Eye (tissue), 1 donor: ENCODE results near the gene SUSD2.
A peak's percentile ranks its signal among the peaks of the same experiment; 100 is the strongest.
"Not testable (repeated sequence)": the region's sequence is repeated elsewhere in the genome, so short reads cannot be mapped to it uniquely, and the experiment has no call there.

ENCODE experiments used
- DNase-seq: peaks from one replicate; pipeline ENCODE4 v3.0.0-alpha.2; 2015

SUSD2 gene

GRCh38 chr22:24177045-24177444 is 4.2 kb upstream of the SUSD2 start:
- DNase-seq = no peak

DNA sequence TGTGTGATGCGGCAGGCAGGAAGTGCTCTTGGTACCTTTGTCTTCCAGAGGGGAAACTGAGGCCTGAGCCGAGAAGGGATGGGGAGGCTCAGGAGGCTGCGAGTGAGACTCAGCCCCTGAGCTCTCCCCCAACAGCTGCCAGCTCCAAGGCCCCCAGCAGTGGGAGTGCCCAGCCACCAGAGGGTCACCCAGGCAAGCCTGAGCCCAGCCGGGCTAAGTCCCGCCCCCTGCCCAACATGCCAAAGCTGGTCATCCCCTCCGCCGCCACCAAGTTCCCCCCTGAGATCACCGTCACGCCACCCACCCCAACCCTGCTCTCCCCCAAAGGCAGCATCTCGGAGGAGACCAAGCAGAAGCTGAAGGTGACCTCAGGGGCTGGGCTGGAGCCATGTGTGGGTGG is 3.8 kb upstream of the SUSD2 start:
- DNase-seq = no peak

- no peak for DNase-seq
Observed at GRCh38 chr22:24178021-24178431, 3.3 kb upstream of the SUSD2 start.

- no peak for DNase-seq
Observed at GRCh38 chr22:24178502-24179440, 2.5 kb upstream of the SUSD2 start.

- DNase-seq = no peak
Observed at GRCh38 chr22:24179478-24180210, 1.6 kb upstream of the SUSD2 start.

DNA sequence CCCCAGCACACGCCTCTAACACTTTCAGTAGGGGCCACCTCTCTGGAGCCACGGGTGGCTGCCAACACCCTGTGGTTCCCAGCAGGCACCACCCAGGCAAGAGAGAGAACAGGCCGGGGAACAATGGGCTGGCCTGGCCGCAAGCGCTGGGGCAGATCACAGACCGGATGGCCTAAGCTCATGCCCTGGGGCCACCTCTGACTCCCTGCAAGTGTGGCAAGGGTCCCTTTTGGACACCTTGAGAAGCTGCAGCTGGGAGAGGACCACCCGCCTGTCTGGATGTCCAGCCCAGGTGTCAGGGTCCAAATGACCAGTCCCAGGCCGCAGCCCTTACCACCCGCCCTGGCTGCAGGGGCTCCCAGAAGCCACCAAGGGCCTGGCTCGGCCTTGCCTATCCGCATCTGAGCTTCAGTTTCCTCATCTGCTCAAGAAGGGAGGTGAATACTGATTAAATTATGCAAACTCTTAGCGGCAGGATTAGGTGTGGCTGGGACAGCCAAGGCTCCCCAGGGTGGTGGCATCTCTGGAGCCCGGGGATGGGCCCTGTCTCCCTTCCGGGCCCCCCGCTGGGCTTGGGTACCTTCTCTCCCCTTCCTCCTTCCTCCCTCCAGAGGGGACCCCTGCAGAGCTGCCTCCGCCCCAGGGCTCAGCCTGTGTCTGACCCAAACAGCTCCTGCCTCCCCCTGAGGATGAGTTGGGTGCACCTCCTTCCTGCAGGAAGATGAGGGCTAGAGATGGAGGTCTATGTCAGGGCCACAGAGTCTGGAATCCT is 785 bp upstream of the SUSD2 start:
- DNase-seq = no peak

DNA sequence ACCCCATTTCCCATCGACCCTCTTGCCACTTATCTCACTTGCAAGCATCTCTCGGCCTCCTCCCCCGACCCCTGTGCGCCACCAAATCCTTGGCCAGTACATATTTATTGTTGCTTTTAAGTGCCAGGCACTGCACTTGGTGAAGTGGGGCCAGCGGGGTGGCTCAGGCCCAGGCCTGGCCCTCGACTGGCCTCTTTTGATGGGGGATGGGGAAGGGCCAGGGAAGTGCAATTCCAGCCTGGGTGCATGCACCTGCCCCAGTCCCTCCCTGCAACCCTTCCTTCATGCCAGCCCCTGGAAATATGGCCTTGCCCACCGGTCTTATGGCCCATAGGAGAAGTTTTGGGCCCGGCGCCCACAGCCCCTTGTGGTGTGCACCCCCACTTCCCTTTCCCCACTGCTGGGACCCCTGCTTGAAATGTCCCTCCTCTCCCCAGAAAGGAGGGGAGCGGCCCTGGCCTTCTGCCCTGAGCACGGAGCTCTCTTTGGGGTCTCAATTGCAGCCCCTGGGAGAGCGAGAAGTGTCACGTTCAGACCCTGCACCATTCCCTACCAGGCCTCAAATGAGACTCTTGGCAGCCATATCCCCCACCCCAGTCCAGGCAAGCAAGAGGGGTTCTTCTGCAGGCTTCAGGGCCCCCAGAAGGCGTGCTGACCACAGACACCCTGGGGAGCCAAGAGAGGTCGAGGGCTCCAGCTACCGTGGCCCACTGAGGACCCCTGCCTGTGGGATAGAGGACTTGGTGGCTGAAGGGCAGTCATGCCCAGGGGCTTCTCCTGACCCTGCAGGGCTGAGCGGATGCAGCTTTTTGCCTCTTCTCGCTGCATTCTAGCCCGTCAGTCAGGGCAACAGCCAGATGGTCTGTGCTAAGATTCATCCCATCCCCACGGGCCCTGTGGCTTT is 961 bp downstream of the SUSD2 start:
- peak; percentile 54 for DNase-seq

GRCh38 chr22:24182900-24183246 is 1.6 kb downstream of the SUSD2 start:
- DNase-seq = not testable (repeated sequence)

- DNase-seq = no peak
Observed at GRCh38 chr22:24183321-24184031, 2.2 kb downstream of the SUSD2 start.

GRCh38 chr22:24184057-24184798 is 2.9 kb downstream of the SUSD2 start:
- DNase-seq = no peak

DNA sequence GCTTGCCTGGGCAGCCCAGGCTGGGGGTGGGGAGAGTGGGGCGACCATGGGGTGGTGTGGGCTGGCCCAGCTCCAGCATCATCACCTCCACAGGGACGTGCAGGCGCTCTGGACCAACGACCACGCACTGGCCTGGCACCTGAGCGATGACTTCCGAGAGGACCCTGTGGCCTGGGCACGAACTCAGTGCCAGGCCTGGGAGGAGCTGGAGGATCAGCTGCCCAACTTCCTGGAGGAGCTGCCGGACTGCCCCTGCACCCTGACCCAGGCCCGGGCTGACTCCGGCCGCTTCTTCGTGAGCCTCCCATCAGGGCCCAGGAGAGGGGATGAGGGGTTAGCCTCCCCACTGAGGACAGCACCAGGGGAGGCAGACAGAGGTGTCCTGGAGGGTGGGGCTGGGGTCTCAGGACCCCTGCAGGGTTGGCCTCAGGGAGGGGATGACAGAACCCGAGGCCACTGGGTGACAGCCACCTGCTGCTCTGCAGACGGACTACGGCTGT is 3.8 kb downstream of the SUSD2 start:
- DNase-seq = no peak

GRCh38 chr22:24185501-24186351 is 4.4 kb downstream of the SUSD2 start:
- DNase-seq = no peak

DNA sequence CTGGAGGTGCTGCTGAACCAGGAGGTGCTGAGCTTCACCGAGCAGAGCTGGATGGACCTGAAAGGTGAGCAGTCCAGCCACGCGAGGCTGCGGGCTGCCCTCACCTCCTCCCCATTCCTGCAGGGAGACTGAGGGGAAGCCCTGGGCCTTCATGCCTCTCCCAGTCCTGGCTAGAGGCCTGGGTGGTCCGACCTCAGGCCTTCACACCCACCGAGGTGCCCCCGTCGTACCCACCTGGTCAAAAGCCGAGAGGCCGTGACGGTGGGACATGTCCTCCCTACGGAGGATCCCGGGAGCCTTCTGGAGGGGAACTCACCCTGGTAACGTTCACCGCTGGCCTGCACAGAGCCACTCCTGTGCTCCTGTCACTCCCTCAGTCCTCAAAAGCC is 5.1 kb downstream of the SUSD2 start:
- no peak for DNase-seq

- no peak for DNase-seq
Observed at GRCh38 chr22:24186892-24187670, 5.8 kb downstream of the SUSD2 start.

DNA sequence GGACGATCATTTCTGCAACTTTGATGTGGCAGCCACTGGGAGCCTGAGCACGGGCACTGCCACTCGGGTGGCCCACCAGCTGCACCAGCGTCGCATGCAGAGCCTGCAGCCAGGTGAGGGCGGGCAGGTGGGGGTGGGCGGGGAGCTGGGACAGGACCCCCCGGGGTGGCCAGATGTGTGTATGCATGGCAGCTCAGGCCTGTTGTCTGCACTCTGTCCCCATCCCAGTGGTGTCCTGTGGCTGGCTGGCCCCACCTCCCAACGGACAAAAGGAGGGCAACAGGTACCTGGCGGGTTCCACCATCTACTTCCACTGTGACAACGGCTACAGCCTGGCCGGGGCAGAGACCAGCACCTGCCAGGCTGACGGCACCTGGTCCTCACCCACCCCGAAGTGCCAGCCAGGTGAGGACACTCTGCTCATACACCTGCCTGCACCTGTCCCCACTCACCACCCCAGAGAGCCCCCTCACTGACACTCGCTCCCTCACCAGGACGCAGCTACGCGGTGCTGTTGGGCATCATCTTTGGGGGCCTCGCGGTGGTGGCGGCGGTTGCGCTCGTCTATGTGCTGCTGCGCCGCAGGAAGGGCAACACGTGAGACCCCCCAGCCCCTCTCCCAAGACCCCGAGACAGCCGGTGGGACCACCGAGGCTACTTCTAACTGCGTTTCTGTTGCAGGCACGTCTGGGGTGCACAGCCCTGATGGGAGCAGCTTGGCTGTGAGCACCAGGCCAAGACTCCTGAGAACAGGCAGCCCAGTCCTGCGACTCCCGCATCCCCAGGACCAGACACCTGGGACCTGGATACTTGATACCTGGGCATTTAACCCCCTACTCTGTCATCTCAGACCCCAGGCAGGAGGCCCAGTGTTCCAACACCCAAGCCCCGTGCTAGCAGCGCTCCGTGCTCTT is 6.7 kb downstream of the SUSD2 start:
- no peak for DNase-seq

- no peak for DNase-seq
Observed at GRCh38 chr22:24188705-24189248, 7.5 kb downstream of the SUSD2 start.
